ENCODE data around the gene GRID1. TPM values are rescaled to one million over a fixed set of nuclear protein-coding genes. Genes with fewer than 3 reads are reported as not detected.

The GRID1 gene
- total RNA-seq, 4 donors from 2014 or later: 0.03 to 2.7 (median 0.49) TPM

DNA sequence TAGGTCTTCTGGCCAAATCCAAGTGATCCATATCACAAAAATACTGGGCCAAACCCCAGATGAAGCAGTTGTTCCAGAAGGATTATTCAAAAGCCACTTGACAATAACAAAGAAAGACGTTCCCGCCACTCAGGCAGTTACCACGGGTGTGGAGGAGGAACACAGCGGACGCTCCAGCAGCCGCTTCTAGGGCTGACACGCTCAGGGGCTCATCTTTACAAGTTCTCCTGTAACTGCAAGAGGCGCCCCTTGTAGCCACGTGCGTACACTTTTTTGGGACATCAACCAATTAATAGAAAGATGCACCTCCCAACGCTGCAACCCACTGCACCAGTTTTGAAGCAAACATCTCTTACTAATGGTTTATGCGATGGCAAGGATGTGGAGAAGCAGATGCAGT lies 159.4 kb downstream of the GRID1 start:
- Histone ChIP-seq H3K9me3 (no peaks in the 10 kb centered on the region), H3K27me3 (no peaks in the 10 kb centered on the region), H3K36me3 (no peaks in the 10 kb centered on the region), H3K4me1 (no peaks in the 10 kb centered on the region), H3K4me3 (no peak overlapping the region), H3K27ac (no peak overlapping the region)
- DNase-seq: no peak
- 69 to 78% methylated on average over 12 of the region's 12 CpGs for WGBS, 2 donors
- intact Hi-C loops (cut with DNase I): no loop called here
- no peak for TF ChIP-seq POLR2A (IDR thresholded peaks at IDR 0.05)
- TF ChIP-seq, protein P1, sequence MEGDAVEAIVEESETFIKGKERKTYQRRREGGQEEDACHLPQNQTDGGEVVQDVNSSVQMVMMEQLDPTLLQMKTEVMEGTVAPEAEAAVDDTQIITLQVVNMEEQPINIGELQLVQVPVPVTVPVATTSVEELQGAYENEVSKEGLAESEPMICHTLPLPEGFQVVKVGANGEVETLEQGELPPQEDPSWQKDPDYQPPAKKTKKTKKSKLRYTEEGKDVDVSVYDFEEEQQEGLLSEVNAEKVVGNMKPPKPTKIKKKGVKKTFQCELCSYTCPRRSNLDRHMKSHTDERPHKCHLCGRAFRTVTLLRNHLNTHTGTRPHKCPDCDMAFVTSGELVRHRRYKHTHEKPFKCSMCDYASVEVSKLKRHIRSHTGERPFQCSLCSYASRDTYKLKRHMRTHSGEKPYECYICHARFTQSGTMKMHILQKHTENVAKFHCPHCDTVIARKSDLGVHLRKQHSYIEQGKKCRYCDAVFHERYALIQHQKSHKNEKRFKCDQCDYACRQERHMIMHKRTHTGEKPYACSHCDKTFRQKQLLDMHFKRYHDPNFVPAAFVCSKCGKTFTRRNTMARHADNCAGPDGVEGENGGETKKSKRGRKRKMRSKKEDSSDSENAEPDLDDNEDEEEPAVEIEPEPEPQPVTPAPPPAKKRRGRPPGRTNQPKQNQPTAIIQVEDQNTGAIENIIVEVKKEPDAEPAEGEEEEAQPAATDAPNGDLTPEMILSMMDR (IDR thresholded peaks at IDR 0.05): no peak

DNA sequence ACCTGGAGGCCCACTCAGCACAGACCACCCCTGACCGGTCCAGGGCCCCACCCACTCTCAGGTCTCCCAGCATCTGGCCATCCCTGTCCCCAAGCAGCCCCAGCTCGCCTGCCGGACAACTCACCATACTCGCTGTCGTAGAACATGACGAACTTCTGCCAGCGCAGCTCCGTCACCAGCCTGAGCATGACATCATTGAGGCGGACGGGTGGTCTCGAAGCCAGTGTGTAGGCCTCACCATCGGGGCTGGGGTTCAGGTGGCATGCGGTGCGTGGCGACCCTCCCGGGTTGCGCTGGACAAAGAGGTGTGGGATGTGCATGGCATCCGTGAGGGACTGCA lies 160.4 kb downstream of the GRID1 start:
- Histone ChIP-seq H3K27me3 (no peaks in the 10 kb centered on the region), H3K36me3 (no peaks in the 10 kb centered on the region), H3K4me3 (no peak overlapping the region), H3K9me3 (no peaks in the 10 kb centered on the region), H3K27ac (no peak overlapping the region), H3K4me1 (no peaks in the 10 kb centered on the region)
- intact Hi-C loops (cut with DNase I): no loop called here
- WGBS, 2 donors: 89 to 100% methylated on average over 4 to 17 of the region's 18 CpGs
- DNase-seq: no peak
- no peak for TF ChIP-seq POLR2A (IDR thresholded peaks at IDR 0.05)
- TF ChIP-seq, protein P1 (IDR thresholded peaks at IDR 0.05): no peak

DNA sequence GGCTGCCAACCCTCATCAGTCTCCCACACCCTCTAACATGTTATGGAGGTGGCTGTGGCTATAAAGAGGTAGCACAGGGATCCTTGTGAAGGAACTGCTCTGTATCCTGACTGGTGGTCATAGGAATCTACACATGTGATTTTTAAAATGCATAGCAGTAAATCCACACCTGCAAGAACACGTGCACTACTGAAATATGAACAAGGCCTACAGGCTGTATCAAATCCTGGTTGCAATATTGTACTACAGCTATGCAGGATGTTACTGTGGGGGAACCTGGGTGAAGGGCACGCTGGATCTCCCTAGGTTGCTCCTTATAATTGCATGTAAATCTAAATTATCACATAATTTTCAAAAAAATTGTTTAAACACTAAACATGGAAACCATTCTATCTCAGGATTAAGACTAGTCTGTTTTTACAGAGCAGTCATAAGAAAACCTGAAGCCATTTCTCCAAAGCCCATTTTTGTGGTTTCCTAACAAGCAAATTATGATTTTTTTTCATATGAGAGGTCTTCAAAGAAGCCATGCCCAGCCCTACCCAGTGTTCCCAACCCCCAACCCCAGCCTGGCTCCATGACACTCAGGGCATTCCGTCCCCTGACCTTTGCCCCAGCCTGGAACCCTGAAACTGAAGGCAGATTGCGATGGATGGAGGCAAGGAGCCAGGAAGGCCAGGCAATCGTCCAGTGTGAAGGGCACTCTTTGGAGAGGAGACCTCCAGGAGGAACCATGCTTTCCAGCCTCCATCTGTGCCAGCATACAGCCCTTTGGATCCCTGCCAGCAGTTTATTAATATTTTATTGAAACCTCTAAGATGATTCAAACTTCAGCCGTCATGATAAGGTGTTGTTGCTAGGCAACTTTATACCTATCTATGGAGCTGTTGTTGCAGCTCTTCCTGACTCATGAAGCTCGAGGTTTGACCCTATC lies 161.0 kb downstream of the GRID1 start:
- no peak for DNase-seq
- Histone ChIP-seq H3K4me1 (no peaks in the 10 kb centered on the region), H3K27ac (no peak overlapping the region), H3K36me3 (no peaks in the 10 kb centered on the region), H3K9me3 (no peaks in the 10 kb centered on the region), H3K27me3 (no peaks in the 10 kb centered on the region), H3K4me3 (no peak overlapping the region)
- 57% methylated on average over 7 of the region's 7 CpGs for WGBS, 2 donors
- intact Hi-C loops (cut with DNase I): no loop called here
- TF ChIP-seq POLR2A (IDR thresholded peaks at IDR 0.05): no peak
- TF ChIP-seq, protein P1 (IDR thresholded peaks at IDR 0.05): no peak

- no peaks in the 10 kb centered on the region for H3K9me3 ChIP-seq
- no peaks in the 10 kb centered on the region for H3K4me1 ChIP-seq
- H3K4me3 ChIP-seq: no peak overlapping the region
- H3K27me3 ChIP-seq: no peaks in the 10 kb centered on the region
- H3K36me3 ChIP-seq: no peaks in the 10 kb centered on the region
- intact Hi-C loops (cut with DNase I): no loop called here
- no peak overlapping the region for H3K27ac ChIP-seq
- no peak for DNase-seq
- TF ChIP-seq, protein P1 (IDR thresholded peaks at IDR 0.05): no peak
- no peak for TF ChIP-seq POLR2A (IDR thresholded peaks at IDR 0.05)
- 79 to 87% methylated on average over 4 of the region's 9 CpGs for whole genome bisulfite sequencing, 2 donors
Measured at GRCh38 chr10:86204421-86205305, 161.9 kb downstream of the GRID1 start.

Data from esophagus squamous epithelium (tissue), 5 donors.